Tibial artery (tissue), 4 donors: ENCODE measurements around the gene PPP2R2C.

ENCODE experiments used
- DNase-seq, 2 donors: peaks; one replicate each; pipeline ENCODE4 v3.0.0-alpha.2; 2019
- H3K27ac ChIP-seq, 2 donors: fragments of 200-600 bp; sonication (generic) in 1 of 2; 1 replicate in 1 of 2; 2 replicates in 1 of 2; pipeline ENCODE4 v1.5.1; 2018 to 2019; ENCODE audit warnings: mild to moderate bottlenecking in 1 of 2
- H3K27me3 ChIP-seq, 2 donors: fragments of 200-600 bp; sonication (generic) in 1 of 2; one replicate each; pipeline versions ENCODE4 v1.5.1 to v1.6.0; 2016 to 2019
- H3K36me3 ChIP-seq, 3 donors: fragments of 200-600 bp; sonication (generic) in 2 of 3; one replicate each; pipeline ENCODE4 v1.5.1; 2016 to 2019; ENCODE audit warnings: mild to moderate bottlenecking in 2 of 3
- H3K4me1 ChIP-seq, 4 donors: fragments of 200-600 bp; sonication (generic) in 2 of 4; 1 replicate in 3 of 4; 2 replicates in 1 of 4; pipeline ENCODE4 v1.5.1; 2016 to 2019
- H3K4me3 ChIP-seq, 2 donors: fragments of 200-600 bp; sonication (generic) in 1 of 2; 1 replicate in 1 of 2; 2 replicates in 1 of 2; pipeline ENCODE4 v1.5.1; 2018 to 2019; ENCODE audit warnings: mild to moderate bottlenecking in 2 of 2
- H3K9me3 ChIP-seq, 3 donors: fragments of 200-600 bp; sonication (generic) in 1 of 3; one replicate each; pipeline ENCODE4 v1.5.1; 2016 to 2019
- CTCF ChIP-seq, 2 experiments: fragments of 200-600 bp in 1 of 2; fragments of 450-650 bp in 1 of 2; IDR thresholded peaks; one replicate each; pipeline ENCODE4 v1.5.1; 2017 to 2019; ENCODE audit warnings: antibody characterized with exemption in 2 of 2, mild to moderate bottlenecking in 1 of 2, moderate library complexity in 1 of 2
- intact Hi-C: fragments of 100-400 bp; cut with DNase I; formaldehyde crosslinking; loops from one replicate; pipeline ENCODE4 v1.15.0; 2023; ENCODE audit warnings: low total_unique reads

PPP2R2C gene

GRCh38 chr4:6393544-6394475 lies 78.6 kb downstream of the PPP2R2C start:
- TF ChIP-seq CTCF (IDR thresholded peaks at IDR 0.05), result no peak
- Histone ChIP-seq H3K4me1 (no peaks in the 10 kb centered on the region), H3K27ac (no peak overlapping the region), H3K4me3 (no peak overlapping the region), H3K36me3 (no peaks in the 10 kb centered on the region), H3K9me3 (no peaks in the 10 kb centered on the region), H3K27me3 (peaks cover 0 to 57% of the 10 kb centered on the region in 2 donors)
- DNase-seq, result no peak
- intact Hi-C loops, result no loop called here

- no peak overlapping the region for H3K4me3 ChIP-seq
- H3K27ac ChIP-seq, result no peak overlapping the region
- DNase-seq, result no peak
- intact Hi-C loops, result no loop called here
- H3K4me1 ChIP-seq, result no peaks in the 10 kb centered on the region
- TF ChIP-seq CTCF (IDR thresholded peaks at IDR 0.05), result no peak
- peaks cover 0 to 64% of the 10 kb centered on the region in 2 donors for H3K27me3 ChIP-seq
- no peaks in the 10 kb centered on the region for H3K9me3 ChIP-seq
- H3K36me3 ChIP-seq, result no peaks in the 10 kb centered on the region
Observed at GRCh38 chr4:6393066-6393465, 79.3 kb downstream of the PPP2R2C start.

GRCh38 chr4:6392407-6392806 lies 80.0 kb downstream of the PPP2R2C start:
- no peaks in the 10 kb centered on the region for H3K4me1 ChIP-seq
- no peaks in the 10 kb centered on the region for H3K36me3 ChIP-seq
- no peaks in the 10 kb centered on the region for H3K9me3 ChIP-seq
- intact Hi-C loops, result no loop called here
- H3K4me3 ChIP-seq, result no peak overlapping the region
- H3K27ac ChIP-seq, result no peak overlapping the region
- H3K27me3 ChIP-seq, result peaks cover 0 to 67% of the 10 kb centered on the region in 2 donors
- no peak for DNase-seq
- TF ChIP-seq CTCF (IDR thresholded peaks at IDR 0.05), result no peak

GRCh38 chr4:6391852-6392188 lies 80.6 kb downstream of the PPP2R2C start:
- no peak for DNase-seq
- H3K4me3 ChIP-seq, result no peak overlapping the region
- no peaks in the 10 kb centered on the region for H3K9me3 ChIP-seq
- no peak for TF ChIP-seq CTCF (IDR thresholded peaks at IDR 0.05)
- intact Hi-C loops, result no loop called here
- H3K4me1 ChIP-seq, result no peaks in the 10 kb centered on the region
- H3K27ac ChIP-seq, result no peak overlapping the region
- no peaks in the 10 kb centered on the region for H3K36me3 ChIP-seq
- peaks cover 0 to 61% of the 10 kb centered on the region in 2 donors for H3K27me3 ChIP-seq

DNA sequence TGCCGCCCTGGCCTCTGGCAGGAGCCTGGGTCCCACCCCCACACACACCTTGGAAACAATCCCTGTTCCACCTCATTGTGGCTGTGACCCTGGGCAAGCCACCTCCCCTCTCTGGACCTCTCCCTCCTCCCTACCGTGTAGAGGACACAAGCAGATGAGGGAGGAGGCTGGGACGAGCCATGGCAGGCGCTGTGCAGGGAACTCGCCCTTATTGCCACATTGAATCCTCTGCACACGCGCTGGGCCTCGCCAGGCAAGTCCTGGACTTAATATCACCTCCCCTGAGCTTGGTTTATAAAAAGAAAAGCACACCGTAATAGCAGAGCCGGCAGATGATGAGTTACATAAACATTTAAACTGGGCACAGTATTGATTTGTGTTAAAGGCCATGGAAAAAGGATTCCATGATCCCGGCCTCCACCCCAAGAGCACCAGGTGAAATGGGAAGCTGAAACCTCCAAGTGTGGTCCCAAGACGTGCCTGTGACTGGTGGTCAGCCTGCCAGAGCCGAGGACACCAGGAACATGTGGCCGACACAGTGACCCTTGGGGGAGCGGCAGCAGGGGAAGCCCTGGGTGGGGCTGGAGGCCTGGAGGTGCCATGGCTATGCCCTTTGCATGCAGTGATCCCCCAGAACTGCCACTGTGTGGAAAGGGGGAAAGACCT lies 81.1 kb downstream of the PPP2R2C start:
- no peak for DNase-seq
- Histone ChIP-seq H3K4me1 (no peaks in the 10 kb centered on the region), H3K27ac (no peak overlapping the region), H3K27me3 (peaks cover 0 to 56% of the 10 kb centered on the region in 2 donors), H3K4me3 (no peak overlapping the region), H3K9me3 (no peaks in the 10 kb centered on the region), H3K36me3 (no peaks in the 10 kb centered on the region)
- no peak for TF ChIP-seq CTCF (IDR thresholded peaks at IDR 0.05)
- intact Hi-C loops, result no loop called here
